Endothelial cell (in vitro differentiated cells): ENCODE measurements around the gene CHST12. TPM values are rescaled to one million over a fixed set of nuclear protein-coding genes. Genes with fewer than 3 reads are reported as not detected.

ENCODE experiments used
- DNase-seq: peaks from one replicate; pipeline ENCODE4 v3.0.0; 2021; ENCODE audit warnings: low spot score
- H3K27ac Mint-ChIP-seq: one replicate; pipeline ENCODE4 v1.8.0; 2021; ENCODE audit warnings: mixed read lengths, inconsistent platforms; ENCODE audit not compliant: unreplicated experiment
- H3K27me3 Mint-ChIP-seq: one replicate; pipeline ENCODE4 v1.8.0; 2021; ENCODE audit warnings: mild to moderate bottlenecking, moderate library complexity, mixed read lengths, inconsistent platforms; ENCODE audit not compliant: unreplicated experiment
- H3K36me3 Mint-ChIP-seq: one replicate; pipeline ENCODE4 v1.8.0; 2021; ENCODE audit warnings: mild to moderate bottlenecking, low read depth, mixed read lengths, inconsistent platforms; ENCODE audit not compliant: unreplicated experiment
- H3K4me1 Mint-ChIP-seq: one replicate; pipeline ENCODE4 v1.8.0; 2021; ENCODE audit warnings: mild to moderate bottlenecking, mixed read lengths, inconsistent platforms; ENCODE audit not compliant: unreplicated experiment
- H3K4me3 Mint-ChIP-seq: one replicate; pipeline ENCODE4 v1.8.0; 2021; ENCODE audit warnings: mild to moderate bottlenecking, mixed read lengths, inconsistent platforms; ENCODE audit not compliant: unreplicated experiment
- H3K9me3 Mint-ChIP-seq: one replicate; pipeline ENCODE4 v1.8.0; 2021; ENCODE audit warnings: mixed read lengths, inconsistent platforms; ENCODE audit not compliant: unreplicated experiment
- total RNA-seq: library from RNA; stranded (reverse); fragmentation: NEBNext Ultra II Directional; extraction: Animal tissue kit (Norgen Biotek cat#: 25700); gene quantifications from one replicate; pipeline ENCODE4 v1.2.1, GENCODE V29; 2021; ENCODE audit not compliant: unreplicated experiment
- TF ChIP-seq, protein P1 (sequence below): fragments of 200-600 bp; sonication (generic); IDR thresholded peaks from one replicate; pipeline ENCODE4 v1.5.0; 2021; ENCODE audit warnings: antibody characterized with exemption; ENCODE audit not compliant: unreplicated experiment

The CHST12 gene
- total RNA-seq, 1 donor from 2014 or later = 26.9 TPM

DNA sequence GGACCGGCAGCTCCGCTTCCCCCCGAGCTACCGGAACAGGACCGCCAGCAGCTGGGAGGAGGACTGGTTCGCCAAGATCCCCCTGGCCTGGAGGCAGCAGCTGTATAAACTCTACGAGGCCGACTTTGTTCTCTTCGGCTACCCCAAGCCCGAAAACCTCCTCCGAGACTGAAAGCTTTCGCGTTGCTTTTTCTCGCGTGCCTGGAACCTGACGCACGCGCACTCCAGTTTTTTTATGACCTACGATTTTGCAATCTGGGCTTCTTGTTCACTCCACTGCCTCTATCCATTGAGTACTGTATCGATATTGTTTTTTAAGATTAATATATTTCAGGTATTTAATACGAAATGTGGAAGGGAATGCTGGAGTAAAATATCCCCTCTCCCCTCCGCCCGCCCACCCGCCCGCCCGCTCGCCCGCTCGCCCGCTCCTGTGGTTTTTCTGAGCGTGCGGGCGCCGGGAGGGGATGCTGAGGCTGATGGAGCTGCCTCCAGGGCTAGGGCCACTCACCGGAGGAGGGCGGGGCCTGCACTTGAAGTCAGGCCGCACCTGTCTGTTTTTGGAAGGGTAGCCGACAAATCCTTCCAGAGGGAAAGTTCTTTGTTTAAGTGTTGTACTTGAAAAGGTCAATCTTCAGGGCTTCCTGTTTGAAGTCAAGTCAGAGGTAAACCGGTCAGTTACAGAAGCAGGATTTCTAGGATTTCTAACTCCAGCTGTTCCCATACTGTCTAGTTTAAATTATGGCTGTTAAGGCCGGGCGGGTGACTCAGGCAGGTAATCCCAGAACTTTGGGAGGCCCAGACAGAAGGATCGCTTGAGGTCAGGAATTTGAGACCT, 30.5 kb downstream of the CHST12 start:
- H3K4me1 Mint-ChIP-seq = peaks cover 6% of the 10 kb centered on the region
- H3K36me3 Mint-ChIP-seq = peaks cover 30% of the 10 kb centered on the region
- H3K9me3 Mint-ChIP-seq = no peaks in the 10 kb centered on the region
- TF ChIP-seq, protein P1, sequence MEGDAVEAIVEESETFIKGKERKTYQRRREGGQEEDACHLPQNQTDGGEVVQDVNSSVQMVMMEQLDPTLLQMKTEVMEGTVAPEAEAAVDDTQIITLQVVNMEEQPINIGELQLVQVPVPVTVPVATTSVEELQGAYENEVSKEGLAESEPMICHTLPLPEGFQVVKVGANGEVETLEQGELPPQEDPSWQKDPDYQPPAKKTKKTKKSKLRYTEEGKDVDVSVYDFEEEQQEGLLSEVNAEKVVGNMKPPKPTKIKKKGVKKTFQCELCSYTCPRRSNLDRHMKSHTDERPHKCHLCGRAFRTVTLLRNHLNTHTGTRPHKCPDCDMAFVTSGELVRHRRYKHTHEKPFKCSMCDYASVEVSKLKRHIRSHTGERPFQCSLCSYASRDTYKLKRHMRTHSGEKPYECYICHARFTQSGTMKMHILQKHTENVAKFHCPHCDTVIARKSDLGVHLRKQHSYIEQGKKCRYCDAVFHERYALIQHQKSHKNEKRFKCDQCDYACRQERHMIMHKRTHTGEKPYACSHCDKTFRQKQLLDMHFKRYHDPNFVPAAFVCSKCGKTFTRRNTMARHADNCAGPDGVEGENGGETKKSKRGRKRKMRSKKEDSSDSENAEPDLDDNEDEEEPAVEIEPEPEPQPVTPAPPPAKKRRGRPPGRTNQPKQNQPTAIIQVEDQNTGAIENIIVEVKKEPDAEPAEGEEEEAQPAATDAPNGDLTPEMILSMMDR = no peak
- H3K27ac Mint-ChIP-seq = no peak overlapping the region
- no peak for DNase-seq
- H3K4me3 Mint-ChIP-seq = no peak overlapping the region
- peaks cover 2% of the 10 kb centered on the region for H3K27me3 Mint-ChIP-seq

DNA sequence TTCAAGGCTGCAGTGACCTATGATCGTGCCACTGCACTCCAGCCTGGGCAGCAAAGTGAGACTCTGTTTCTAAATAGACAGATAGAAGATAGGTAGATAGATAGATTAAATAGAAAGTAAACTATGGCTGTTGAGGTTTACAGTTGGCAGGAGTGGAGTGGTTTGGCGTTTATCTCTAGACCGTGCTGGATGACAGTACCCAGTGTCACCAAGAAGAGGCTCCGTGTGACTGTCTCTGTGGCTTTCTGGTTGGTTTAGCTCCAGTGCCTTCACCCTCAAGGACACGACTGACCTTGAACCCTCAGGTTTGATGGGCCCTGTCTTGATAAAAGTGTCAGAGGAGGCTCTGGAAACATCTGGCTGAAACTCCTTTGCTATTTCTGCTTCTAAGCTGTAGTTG, 31.7 kb downstream of the CHST12 start:
- Mint-ChIP-seq H3K4me1 (peaks cover 6% of the 10 kb centered on the region), H3K4me3 (no peak overlapping the region), H3K9me3 (no peaks in the 10 kb centered on the region), H3K27ac (no peak overlapping the region), H3K27me3 (peaks cover 2% of the 10 kb centered on the region), H3K36me3 (peaks cover 30% of the 10 kb centered on the region)
- TF ChIP-seq, protein P1 = no peak
- no peak for DNase-seq

DNA sequence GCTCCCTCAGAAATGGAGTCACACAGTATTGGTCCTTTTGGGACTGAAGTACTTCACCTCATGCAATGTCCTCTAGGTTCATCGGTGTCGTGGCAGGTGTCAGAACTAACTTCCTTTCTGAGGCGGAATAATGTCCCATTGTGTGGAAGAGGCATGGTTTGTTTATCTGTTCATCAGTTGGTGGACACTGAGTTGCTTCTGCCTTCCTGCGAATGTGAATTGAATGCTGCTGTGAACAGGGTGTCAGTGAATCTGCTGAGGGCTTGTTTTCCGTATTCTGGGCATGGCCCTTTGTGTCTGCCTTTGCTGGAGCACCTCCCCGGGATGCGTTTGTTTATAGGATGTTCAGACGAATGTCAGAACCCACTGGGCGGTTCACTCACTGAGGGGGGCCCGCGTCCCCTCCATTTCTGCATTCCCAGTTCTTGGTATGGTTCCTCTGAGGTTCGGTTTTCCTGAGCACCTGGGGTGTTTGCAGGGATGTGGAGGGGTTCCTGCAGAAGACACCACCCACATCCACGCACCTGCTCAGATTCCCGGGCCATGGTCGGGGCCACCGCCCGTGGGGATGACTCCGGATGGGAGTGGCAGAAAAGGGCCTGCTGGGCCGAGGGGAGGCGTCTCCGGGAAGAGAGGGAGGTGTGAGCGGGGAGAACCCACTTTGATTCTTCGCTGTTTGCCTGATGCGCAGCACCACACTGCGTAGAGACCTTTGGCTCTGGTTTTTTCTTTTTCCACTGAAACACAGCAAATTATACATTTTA, 33.1 kb downstream of the CHST12 start:
- Mint-ChIP-seq H3K4me1 (peaks cover 6% of the 10 kb centered on the region), H3K4me3 (no peak overlapping the region), H3K36me3 (peaks cover 30% of the 10 kb centered on the region), H3K27ac (peak overlapping the region; percentile 66), H3K27me3 (no peaks in the 10 kb centered on the region), H3K9me3 (no peaks in the 10 kb centered on the region)
- DNase-seq = no peak
- TF ChIP-seq, protein P1 = no peak

DNA sequence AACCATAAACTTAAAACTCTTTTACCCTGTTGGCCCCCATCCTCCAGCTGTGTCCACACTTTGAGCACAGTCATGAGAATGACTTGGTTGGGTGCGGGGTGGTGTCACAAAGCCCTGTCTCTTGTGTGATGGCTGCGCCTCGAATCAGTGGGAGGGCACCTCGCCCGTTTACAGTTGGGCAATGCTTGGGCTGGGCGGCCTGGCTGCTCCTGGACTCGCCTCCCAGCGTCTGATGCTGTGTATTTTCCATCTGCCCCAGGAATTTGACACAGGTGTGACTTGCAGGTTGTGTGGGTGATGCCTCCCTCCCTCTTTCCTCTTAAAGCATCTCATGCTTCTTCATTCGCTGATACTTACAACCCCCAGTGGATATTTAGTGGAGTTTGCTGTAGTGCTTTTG, 33.7 kb downstream of the CHST12 start:
- Mint-ChIP-seq H3K27ac (no peak overlapping the region), H3K27me3 (no peaks in the 10 kb centered on the region), H3K4me1 (peaks cover 6% of the 10 kb centered on the region), H3K9me3 (no peaks in the 10 kb centered on the region), H3K36me3 (peaks cover 30% of the 10 kb centered on the region), H3K4me3 (peak overlapping the region; percentile 17)
- no peak for DNase-seq
- TF ChIP-seq, protein P1 = no peak
